Stimulated activated naive CD8-positive, alpha-beta T cell treated with anti-CD3 and anti-CD28 coated beads, Interleukin-15, Interleukin-2, amounts not matched to agents 100 ng/mL and 50 ng/mL, for 24 hours (primary cell): ENCODE data around the gene UTRN.
A peak's percentile ranks its signal among the peaks of the same experiment; 100 is the strongest.

Experiments
- H3K27ac Mint-ChIP-seq: one replicate; pipeline ENCODE4 v1.8.0; 2021; ENCODE audit warnings: mild to moderate bottlenecking, mixed read lengths
- H3K27me3 Mint-ChIP-seq: one replicate; pipeline ENCODE4 v1.8.0; 2021; ENCODE audit warnings: mixed read lengths
- H3K36me3 Mint-ChIP-seq: one replicate; pipeline ENCODE4 v1.8.0; 2021; ENCODE audit warnings: low read depth, mixed read lengths
- H3K4me1 Mint-ChIP-seq: one replicate; pipeline ENCODE4 v1.8.0; 2021; ENCODE audit warnings: low read depth, mixed read lengths
- H3K4me3 Mint-ChIP-seq: one replicate; pipeline ENCODE4 v1.8.0; 2021; ENCODE audit warnings: mild to moderate bottlenecking, mixed read lengths
- H3K9me3 Mint-ChIP-seq: one replicate; pipeline ENCODE4 v1.8.0; 2021; ENCODE audit warnings: mixed read lengths

UTRN gene

GRCh38 chr6:144315226-144315980 is 30.3 kb downstream of the UTRN start:
- Mint-ChIP-seq H3K27me3 (no peaks in the 10 kb centered on the region), H3K36me3 (no peaks in the 10 kb centered on the region), H3K27ac (no peak overlapping the region), H3K9me3 (no peaks in the 10 kb centered on the region), H3K4me1 (peaks cover 20% of the 10 kb centered on the region), H3K4me3 (no peak overlapping the region)

- Mint-ChIP-seq H3K4me3 (no peak overlapping the region), H3K4me1 (peaks cover 20% of the 10 kb centered on the region), H3K9me3 (no peaks in the 10 kb centered on the region), H3K36me3 (no peaks in the 10 kb centered on the region), H3K27ac (no peak overlapping the region), H3K27me3 (no peaks in the 10 kb centered on the region)
Observed at GRCh38 chr6:144315981-144316861, 31.1 kb downstream of the UTRN start.

GRCh38 chr6:144316862-144317195 is 31.7 kb downstream of the UTRN start:
- no peaks in the 10 kb centered on the region for H3K9me3 Mint-ChIP-seq
- no peak overlapping the region for H3K4me3 Mint-ChIP-seq
- no peaks in the 10 kb centered on the region for H3K36me3 Mint-ChIP-seq
- no peaks in the 10 kb centered on the region for H3K27me3 Mint-ChIP-seq
- H3K27ac Mint-ChIP-seq: no peak overlapping the region
- H3K4me1 Mint-ChIP-seq: peaks cover 18% of the 10 kb centered on the region

- Mint-ChIP-seq H3K9me3 (no peaks in the 10 kb centered on the region), H3K27ac (peak overlapping the region; percentile 5), H3K4me1 (peaks cover 18% of the 10 kb centered on the region), H3K27me3 (no peaks in the 10 kb centered on the region), H3K36me3 (no peaks in the 10 kb centered on the region), H3K4me3 (no peak overlapping the region)
Observed at GRCh38 chr6:144317736-144318135, 32.6 kb downstream of the UTRN start.

- Mint-ChIP-seq H3K36me3 (no peaks in the 10 kb centered on the region), H3K9me3 (no peaks in the 10 kb centered on the region), H3K27me3 (no peaks in the 10 kb centered on the region), H3K4me1 (peaks cover 18% of the 10 kb centered on the region), H3K4me3 (no peak overlapping the region), H3K27ac (peak overlapping the region; percentile 47)
Observed at GRCh38 chr6:144319211-144319610, 34.1 kb downstream of the UTRN start.

GRCh38 chr6:144320741-144321140 is 35.6 kb downstream of the UTRN start:
- no peaks in the 10 kb centered on the region for H3K36me3 Mint-ChIP-seq
- no peak overlapping the region for H3K4me3 Mint-ChIP-seq
- H3K9me3 Mint-ChIP-seq: no peaks in the 10 kb centered on the region
- peaks cover 15% of the 10 kb centered on the region for H3K4me1 Mint-ChIP-seq
- no peak overlapping the region for H3K27ac Mint-ChIP-seq
- no peaks in the 10 kb centered on the region for H3K27me3 Mint-ChIP-seq

- Mint-ChIP-seq H3K4me1 (peaks cover 15% of the 10 kb centered on the region), H3K27me3 (no peaks in the 10 kb centered on the region), H3K9me3 (no peaks in the 10 kb centered on the region), H3K4me3 (no peak overlapping the region), H3K36me3 (no peaks in the 10 kb centered on the region), H3K27ac (no peak overlapping the region)
Observed at GRCh38 chr6:144321839-144322591, 36.9 kb downstream of the UTRN start.

GRCh38 chr6:144325232-144325631 is 40.1 kb downstream of the UTRN start:
- Mint-ChIP-seq H3K27me3 (no peaks in the 10 kb centered on the region), H3K4me1 (peaks cover 17% of the 10 kb centered on the region), H3K9me3 (no peaks in the 10 kb centered on the region), H3K4me3 (no peak overlapping the region), H3K36me3 (no peaks in the 10 kb centered on the region), H3K27ac (no peak overlapping the region)

GRCh38 chr6:144326393-144326792 is 41.3 kb downstream of the UTRN start:
- Mint-ChIP-seq H3K9me3 (no peaks in the 10 kb centered on the region), H3K4me3 (no peak overlapping the region), H3K27me3 (no peaks in the 10 kb centered on the region), H3K27ac (no peak overlapping the region), H3K4me1 (peaks cover 9% of the 10 kb centered on the region), H3K36me3 (no peaks in the 10 kb centered on the region)

- Mint-ChIP-seq H3K27ac (no peak overlapping the region), H3K36me3 (no peaks in the 10 kb centered on the region), H3K9me3 (no peaks in the 10 kb centered on the region), H3K4me3 (no peak overlapping the region), H3K27me3 (no peaks in the 10 kb centered on the region), H3K4me1 (peaks cover 9% of the 10 kb centered on the region)
Observed at GRCh38 chr6:144327081-144327480, 41.9 kb downstream of the UTRN start.

GRCh38 chr6:144330017-144330987 is 45.2 kb downstream of the UTRN start:
- Mint-ChIP-seq H3K9me3 (no peaks in the 10 kb centered on the region), H3K27me3 (no peaks in the 10 kb centered on the region), H3K36me3 (no peaks in the 10 kb centered on the region), H3K27ac (peak overlapping the region; percentile 32), H3K4me3 (no peak overlapping the region), H3K4me1 (peaks cover 31% of the 10 kb centered on the region)

GRCh38 chr6:144331491-144331969 is 46.4 kb downstream of the UTRN start:
- H3K27me3 Mint-ChIP-seq: no peaks in the 10 kb centered on the region
- no peaks in the 10 kb centered on the region for H3K9me3 Mint-ChIP-seq
- H3K4me3 Mint-ChIP-seq: no peak overlapping the region
- H3K27ac Mint-ChIP-seq: no peak overlapping the region
- peaks cover 43% of the 10 kb centered on the region for H3K4me1 Mint-ChIP-seq
- H3K36me3 Mint-ChIP-seq: no peaks in the 10 kb centered on the region

GRCh38 chr6:144332177-144332576 is 47.0 kb downstream of the UTRN start:
- Mint-ChIP-seq H3K4me3 (no peak overlapping the region), H3K27ac (no peak overlapping the region), H3K27me3 (no peaks in the 10 kb centered on the region), H3K9me3 (no peaks in the 10 kb centered on the region), H3K36me3 (no peaks in the 10 kb centered on the region), H3K4me1 (peaks cover 50% of the 10 kb centered on the region)

GRCh38 chr6:144334150-144334708 is 49.1 kb downstream of the UTRN start:
- peak overlapping the region; percentile 85 for H3K27ac Mint-ChIP-seq
- H3K4me1 Mint-ChIP-seq: peaks cover 66% of the 10 kb centered on the region
- no peaks in the 10 kb centered on the region for H3K9me3 Mint-ChIP-seq
- no peaks in the 10 kb centered on the region for H3K27me3 Mint-ChIP-seq
- no peaks in the 10 kb centered on the region for H3K36me3 Mint-ChIP-seq
- H3K4me3 Mint-ChIP-seq: peak overlapping the region; percentile 77
